Esophagus squamous epithelium (tissue), 5 donors: ENCODE measurements around the gene MYL10. TPM values are rescaled to one million over a fixed set of nuclear protein-coding genes. Genes with fewer than 3 reads are reported as not detected.

Experiments used
- DNase-seq: peaks from one replicate; lab custom pipeline; 2025; lab: John Stamatoyannopoulos, UW
- H3K27ac ChIP-seq, 4 donors: fragments of 200-600 bp; sonication (generic); one replicate each; pipeline ENCODE4 v1.5.1; 2016 to 2019; ENCODE audit warnings: mild to moderate bottlenecking in 1 of 4
- H3K27me3 ChIP-seq, 4 donors: fragments of 200-600 bp; sonication (generic); 1 replicate in 3 of 4; 2 replicates in 1 of 4; pipeline versions ENCODE4 v1.5.1 to v1.6.0; 2017 to 2021; ENCODE audit warnings: antibody characterized with exemption in 1 of 4
- H3K36me3 ChIP-seq, 3 donors: fragments of 200-600 bp; sonication (generic); one replicate each; pipeline ENCODE4 v1.5.1; 2016 to 2019
- H3K4me1 ChIP-seq, 3 donors: fragments of 200-600 bp; sonication (generic); one replicate each; pipeline ENCODE4 v1.5.1; 2017 to 2019
- H3K4me3 ChIP-seq, 4 donors: fragments of 200-600 bp; sonication (generic); 1 replicate in 3 of 4; 2 replicates in 1 of 4; pipeline ENCODE4 v1.5.1; 2016 to 2019; ENCODE audit warnings: mild to moderate bottlenecking in 2 of 4, moderate library complexity in 1 of 4
- H3K9me3 ChIP-seq, 3 donors: fragments of 200-600 bp; sonication (generic); one replicate each; pipeline ENCODE4 v1.5.1; 2016 to 2019
- POLR2A ChIP-seq, 4 donors: fragments of 450-650 bp; IDR thresholded peaks; one replicate each; pipeline ENCODE4 v1.6.1; 2017; ENCODE audit warnings: antibody characterized with exemption in 4 of 4, mild to moderate bottlenecking in 4 of 4, moderate library complexity in 3 of 4
- WGBS, 2 donors: methylation state at CpG; one replicate each; pipeline ENCODE4 v1.1.5; 2018; 5-methylcytosine and 5-hydroxymethylcytosine counted together
- intact Hi-C: fragments of 100-400 bp; cut with DNase I; formaldehyde crosslinking; loops from one replicate; pipeline ENCODE4 v1.15.0; 2022
- total RNA-seq, 4 donors: library from RNA; depleted of rRNA; stranded (reverse); fragments of >200 nt; gene quantifications; one replicate each; pipeline ENCODE4 v1.1.0, GENCODE V29; 2016
- TF ChIP-seq, protein P1 (sequence below), 6 experiments: fragments of 450-650 bp in 4 of 6; fragments of 200-600 bp in 2 of 6; sonication (generic) in 2 of 6; IDR thresholded peaks; one replicate each; pipeline ENCODE4 v1.5.1; 2016 to 2019; ENCODE audit warnings: antibody characterized with exemption in 6 of 6, mild to moderate bottlenecking in 4 of 6, moderate library complexity in 4 of 6
- donor health status: DM: yes; HTN: yes; CAD: no.

Gene MYL10
- total RNA-seq, 4 donors from 2014 or later = not detected

GRCh38 chr7:101604331-101604933 lies 24.7 kb downstream of the MYL10 start:
- TF ChIP-seq, protein P1, sequence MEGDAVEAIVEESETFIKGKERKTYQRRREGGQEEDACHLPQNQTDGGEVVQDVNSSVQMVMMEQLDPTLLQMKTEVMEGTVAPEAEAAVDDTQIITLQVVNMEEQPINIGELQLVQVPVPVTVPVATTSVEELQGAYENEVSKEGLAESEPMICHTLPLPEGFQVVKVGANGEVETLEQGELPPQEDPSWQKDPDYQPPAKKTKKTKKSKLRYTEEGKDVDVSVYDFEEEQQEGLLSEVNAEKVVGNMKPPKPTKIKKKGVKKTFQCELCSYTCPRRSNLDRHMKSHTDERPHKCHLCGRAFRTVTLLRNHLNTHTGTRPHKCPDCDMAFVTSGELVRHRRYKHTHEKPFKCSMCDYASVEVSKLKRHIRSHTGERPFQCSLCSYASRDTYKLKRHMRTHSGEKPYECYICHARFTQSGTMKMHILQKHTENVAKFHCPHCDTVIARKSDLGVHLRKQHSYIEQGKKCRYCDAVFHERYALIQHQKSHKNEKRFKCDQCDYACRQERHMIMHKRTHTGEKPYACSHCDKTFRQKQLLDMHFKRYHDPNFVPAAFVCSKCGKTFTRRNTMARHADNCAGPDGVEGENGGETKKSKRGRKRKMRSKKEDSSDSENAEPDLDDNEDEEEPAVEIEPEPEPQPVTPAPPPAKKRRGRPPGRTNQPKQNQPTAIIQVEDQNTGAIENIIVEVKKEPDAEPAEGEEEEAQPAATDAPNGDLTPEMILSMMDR (IDR thresholded peaks at IDR 0.05) = no peak
- no peak for TF ChIP-seq POLR2A (IDR thresholded peaks at IDR 0.05)
- intact Hi-C loops = loop anchor here (10.0 kb wide), 1 partner anchor 210 kb away; the partner anchor contains the start of gene CUX1
- no peak for DNase-seq
- Histone ChIP-seq H3K36me3 (no peaks in the 10 kb centered on the region), H3K27me3 (peaks cover 0 to 25% (median 0%) of the 10 kb centered on the region in 4 donors), H3K4me3 (no peak overlapping the region), H3K9me3 (no peaks in the 10 kb centered on the region), H3K4me1 (peaks cover 9 to 26% (median 18%) of the 10 kb centered on the region in 3 donors), H3K27ac (no peak overlapping the region)
- 44 to 59% methylated on average over 5 of the region's 5 CpGs for WGBS, 2 donors

GRCh38 chr7:101602484-101603241 lies 26.4 kb downstream of the MYL10 start:
- TF ChIP-seq POLR2A (IDR thresholded peaks at IDR 0.05) = no peak
- TF ChIP-seq, protein P1 (IDR thresholded peaks at IDR 0.05) = peak; percentile 73 to 86 (median 80)
- DNase-seq = no peak
- WGBS, 2 donors = 30 to 40% methylated on average over 1 to 12 of the region's 25 CpGs
- intact Hi-C loops = loop anchor here (10.0 kb wide), 1 partner anchor 212 kb away; the partner anchor contains the start of gene CUX1
- Histone ChIP-seq H3K27me3 (peaks cover 0 to 25% (median 0%) of the 10 kb centered on the region in 4 donors), H3K36me3 (no peaks in the 10 kb centered on the region), H3K9me3 (no peaks in the 10 kb centered on the region), H3K27ac (no peak overlapping the region), H3K4me1 (peaks cover 6 to 22% (median 7%) of the 10 kb centered on the region in 3 donors), H3K4me3 (no peak overlapping the region)

DNA sequence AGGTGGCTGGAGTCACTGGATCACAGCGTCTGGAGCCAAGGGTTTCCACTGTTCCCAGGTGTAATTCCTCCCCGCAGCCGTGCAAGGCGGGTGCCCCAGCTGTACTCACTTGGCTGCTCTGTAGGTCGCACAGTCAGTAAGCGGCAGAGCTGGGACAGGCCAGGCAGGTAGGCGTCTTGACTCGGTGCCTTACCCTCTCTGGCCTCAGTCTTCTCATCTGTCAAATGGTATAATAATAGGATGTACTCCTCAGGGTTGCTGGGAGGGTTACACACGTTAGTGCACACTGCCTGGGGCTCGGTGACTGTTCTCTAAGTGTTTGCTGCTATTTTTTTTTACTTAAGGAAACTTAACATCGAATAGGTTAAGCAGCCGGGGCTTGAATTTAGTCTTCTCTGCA lies 27.0 kb downstream of the MYL10 start:
- H3K27me3 ChIP-seq = peaks cover 0 to 25% (median 0%) of the 10 kb centered on the region in 4 donors
- no peak for DNase-seq
- H3K4me3 ChIP-seq = no peak overlapping the region
- peaks cover 6 to 22% (median 7%) of the 10 kb centered on the region in 3 donors for H3K4me1 ChIP-seq
- TF ChIP-seq, protein P1 (IDR thresholded peaks at IDR 0.05) = no peak
- no peak for TF ChIP-seq POLR2A (IDR thresholded peaks at IDR 0.05)
- no peaks in the 10 kb centered on the region for H3K9me3 ChIP-seq
- no peak overlapping the region for H3K27ac ChIP-seq
- no peaks in the 10 kb centered on the region for H3K36me3 ChIP-seq
- intact Hi-C loops = loop anchor here (10.0 kb wide), 1 partner anchor 213 kb away; the partner anchor contains the start of gene CUX1
- 45 to 65% methylated on average over 10 to 12 of the region's 12 CpGs for WGBS, 2 donors

DNA sequence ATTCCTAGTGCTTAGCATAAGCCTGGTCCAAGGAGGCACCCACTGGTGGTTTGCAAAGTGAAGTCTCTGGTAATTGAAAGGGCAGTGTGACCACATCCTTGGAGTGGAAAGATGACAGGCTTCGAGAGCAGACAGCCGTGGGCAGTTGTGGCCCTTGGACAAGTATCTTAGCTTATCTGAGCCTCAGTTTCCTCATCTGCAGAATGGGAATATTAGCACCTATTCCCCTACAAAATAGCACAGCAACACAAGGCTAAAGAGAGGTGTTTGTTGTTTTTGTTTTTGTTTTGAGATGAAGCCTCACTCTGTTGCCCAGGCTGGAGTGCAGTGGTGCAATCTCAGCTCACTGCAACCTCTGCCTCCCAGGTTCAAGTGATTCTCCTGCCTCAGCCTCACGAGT lies 29.3 kb downstream of the MYL10 start:
- intact Hi-C loops = loop anchor here (10.0 kb wide), 1 partner anchor 215 kb away; the partner anchor contains the start of gene CUX1
- peak overlapping the region in 3 of 4 donors; percentile 4 to 61 (median 36) for H3K27ac ChIP-seq
- WGBS, 2 donors = 77 to 84% methylated on average over 3 of the region's 3 CpGs
- peaks cover 0 to 38% (median 0%) of the 10 kb centered on the region in 4 donors for H3K27me3 ChIP-seq
- no peak for DNase-seq
- H3K4me3 ChIP-seq = no peak overlapping the region
- no peaks in the 10 kb centered on the region for H3K36me3 ChIP-seq
- no peaks in the 10 kb centered on the region for H3K9me3 ChIP-seq
- no peak for TF ChIP-seq POLR2A (IDR thresholded peaks at IDR 0.05)
- TF ChIP-seq, protein P1 (IDR thresholded peaks at IDR 0.05) = no peak
- H3K4me1 ChIP-seq = peaks cover 6 to 22% (median 7%) of the 10 kb centered on the region in 3 donors
